ENCODE measurements around the gene KIAA1614.
"Not testable (repeated sequence)": the region's sequence is repeated elsewhere in the genome, so short reads cannot be mapped to it uniquely, and the experiment has no call there.

The KIAA1614 gene

GRCh38 chr1:180954005-180954800 is 41.5 kb downstream of the KIAA1614 start:
- POLR2A ChIA-PET = no interaction called here
- peak overlapping the region; percentile 57 for H3K4me3 ChIP-seq (ENCODE audit: low read depth, low read length)
- no peak for DNase-seq (ENCODE audit: low read depth, low spot score)
- CTCF ChIA-PET = interaction anchor here (0.7 to 2.5 kb wide), 4 partner anchors 13 to 189 kb away, joined by 3 to 11 read pairs (median 6); partner anchors contain the start of gene KIAA1614
- no peak for TF ChIP-seq CTCF (IDR thresholded peaks at IDR 0.05; ENCODE audit: insufficient read depth, low read length, missing control alignments)

- H3K4me3 ChIP-seq (ENCODE audit: low read depth, low read length) = no peak overlapping the region
- ChIA-PET CTCF (interaction anchor here (0.7 to 2.5 kb wide), 2 partner anchors 13 to 187 kb away, joined by 4 to 11 read pairs; no protein-coding TSS in a partner anchor), POLR2A (no interaction called here)
- TF ChIP-seq CTCF (IDR thresholded peaks at IDR 0.05; ENCODE audit: insufficient read depth, low read length, missing control alignments) = no peak
- DNase-seq (ENCODE audit: low read depth, low spot score) = no peak
These were observed 42.1 kb downstream of the KIAA1614 start for GRCh38 chr1:180954801-180955165.

- H3K4me3 ChIP-seq (ENCODE audit: low read depth, low read length) = no peak overlapping the region
- DNase-seq (ENCODE audit: low read depth, low spot score) = no peak
- ChIA-PET CTCF (interaction anchor here (2.5 kb wide), 1 partner anchor 186 kb away, joined by 11 read pairs; no protein-coding TSS in a partner anchor), POLR2A (no interaction called here)
- TF ChIP-seq CTCF (IDR thresholded peaks at IDR 0.05; ENCODE audit: insufficient read depth, low read length, missing control alignments) = no peak
These were observed 43.4 kb downstream of the KIAA1614 start for GRCh38 chr1:180956028-180956640.

GRCh38 chr1:180959620-180960019 is 46.9 kb downstream of the KIAA1614 start:
- DNase-seq (ENCODE audit: low read depth, low spot score); H3K4me3 ChIP-seq (ENCODE audit: low read depth, low read length); POLR2A ChIA-PET; CTCF ChIA-PET: not testable (repeated sequence)

- POLR2A ChIA-PET = no interaction called here
- no peak for TF ChIP-seq CTCF (IDR thresholded peaks at IDR 0.05; ENCODE audit: insufficient read depth, low read length, missing control alignments)
- H3K4me3 ChIP-seq (ENCODE audit: low read depth, low read length) = no peak overlapping the region
- CTCF ChIA-PET = interaction anchor here (0.9 to 1.6 kb wide), 2 partner anchors 9 to 181 kb away, joined by 3 to 5 read pairs; no protein-coding TSS in a partner anchor
- no peak for DNase-seq (ENCODE audit: low read depth, low spot score)
These were observed 48.9 kb downstream of the KIAA1614 start for GRCh38 chr1:180961622-180962021.

GRCh38 chr1:180962178-180962577 is 49.5 kb downstream of the KIAA1614 start:
- TF ChIP-seq CTCF (IDR thresholded peaks at IDR 0.05; ENCODE audit: insufficient read depth, low read length, missing control alignments) = no peak
- no peak for DNase-seq (ENCODE audit: low read depth, low spot score)
- ChIA-PET CTCF (interaction anchor here (0.9 to 1.6 kb wide), 2 partner anchors 9 to 180 kb away, joined by 3 to 5 read pairs; no protein-coding TSS in a partner anchor), POLR2A (no interaction called here)
- no peak overlapping the region for H3K4me3 ChIP-seq (ENCODE audit: low read depth, low read length)

All from AG04449 (cell line).